ENCODE measurements around the gene NDST1. TPM values are rescaled to one million over a fixed set of nuclear protein-coding genes. Genes with fewer than 3 reads are reported as not detected.

The NDST1 gene
- total and polyA plus RNA-seq, 12 donors, result 14.8 to 86.1 (median 58.5) TPM

DNA sequence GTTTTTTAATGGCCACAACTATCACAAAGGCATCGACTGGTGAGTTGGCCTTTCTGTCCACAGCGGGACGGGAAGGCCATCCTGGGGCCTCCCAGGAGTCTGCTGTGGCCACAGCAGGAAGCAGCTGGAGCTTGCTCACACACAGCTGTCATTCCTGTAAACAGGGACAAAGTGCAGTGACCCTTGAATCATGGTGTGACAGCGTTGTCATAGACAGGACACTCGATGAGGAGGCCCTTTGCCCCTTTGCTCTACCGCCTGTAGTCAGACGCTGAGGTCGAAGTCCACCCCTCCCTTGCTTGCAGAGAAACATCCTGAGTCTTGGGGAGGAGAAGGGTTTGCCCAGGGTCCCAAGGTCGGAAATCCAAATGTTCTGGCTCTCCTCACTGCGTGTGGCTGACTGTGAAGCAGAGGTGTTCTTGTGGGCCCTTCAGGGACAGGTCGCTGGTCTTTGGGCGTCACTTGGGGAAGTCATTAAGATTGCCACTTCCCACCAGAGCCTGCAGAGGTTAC, 35.1 kb downstream of the NDST1 start:
- TF ChIP-seq, protein P1, sequence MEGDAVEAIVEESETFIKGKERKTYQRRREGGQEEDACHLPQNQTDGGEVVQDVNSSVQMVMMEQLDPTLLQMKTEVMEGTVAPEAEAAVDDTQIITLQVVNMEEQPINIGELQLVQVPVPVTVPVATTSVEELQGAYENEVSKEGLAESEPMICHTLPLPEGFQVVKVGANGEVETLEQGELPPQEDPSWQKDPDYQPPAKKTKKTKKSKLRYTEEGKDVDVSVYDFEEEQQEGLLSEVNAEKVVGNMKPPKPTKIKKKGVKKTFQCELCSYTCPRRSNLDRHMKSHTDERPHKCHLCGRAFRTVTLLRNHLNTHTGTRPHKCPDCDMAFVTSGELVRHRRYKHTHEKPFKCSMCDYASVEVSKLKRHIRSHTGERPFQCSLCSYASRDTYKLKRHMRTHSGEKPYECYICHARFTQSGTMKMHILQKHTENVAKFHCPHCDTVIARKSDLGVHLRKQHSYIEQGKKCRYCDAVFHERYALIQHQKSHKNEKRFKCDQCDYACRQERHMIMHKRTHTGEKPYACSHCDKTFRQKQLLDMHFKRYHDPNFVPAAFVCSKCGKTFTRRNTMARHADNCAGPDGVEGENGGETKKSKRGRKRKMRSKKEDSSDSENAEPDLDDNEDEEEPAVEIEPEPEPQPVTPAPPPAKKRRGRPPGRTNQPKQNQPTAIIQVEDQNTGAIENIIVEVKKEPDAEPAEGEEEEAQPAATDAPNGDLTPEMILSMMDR (IDR thresholded peaks at IDR 0.05), result no peak
- Histone ChIP-seq H3K36me3 (peaks cover 0 to 99% (median 52%) of the 10 kb centered on the region in 9 donors), H3K4me1 (peaks cover 0 to 63% (median 42%) of the 10 kb centered on the region in 9 donors), H3K27me3 (no peaks in the 10 kb centered on the region), H3K4me3 (no peak overlapping the region), H3K9me3 (no peaks in the 10 kb centered on the region), H3K27ac (peak overlapping the region in 7 of 10 donors; percentile 38 to 86 (median 81))
- ATAC-seq, result peak in 3 of 8 donors; percentile 15 to 31 (median 20)
- WGBS, 2 donors, result 53 to 59% methylated on average over 12 of the region's 12 CpGs
- DNase-seq, result no peak
- intact Hi-C loops (cut with DNase I), result loop anchor here in 7 of 10 donors (5.0 to 10.0 kb wide), 4 partner anchors 56 to 86 kb away; no protein-coding TSS in a partner anchor

DNA sequence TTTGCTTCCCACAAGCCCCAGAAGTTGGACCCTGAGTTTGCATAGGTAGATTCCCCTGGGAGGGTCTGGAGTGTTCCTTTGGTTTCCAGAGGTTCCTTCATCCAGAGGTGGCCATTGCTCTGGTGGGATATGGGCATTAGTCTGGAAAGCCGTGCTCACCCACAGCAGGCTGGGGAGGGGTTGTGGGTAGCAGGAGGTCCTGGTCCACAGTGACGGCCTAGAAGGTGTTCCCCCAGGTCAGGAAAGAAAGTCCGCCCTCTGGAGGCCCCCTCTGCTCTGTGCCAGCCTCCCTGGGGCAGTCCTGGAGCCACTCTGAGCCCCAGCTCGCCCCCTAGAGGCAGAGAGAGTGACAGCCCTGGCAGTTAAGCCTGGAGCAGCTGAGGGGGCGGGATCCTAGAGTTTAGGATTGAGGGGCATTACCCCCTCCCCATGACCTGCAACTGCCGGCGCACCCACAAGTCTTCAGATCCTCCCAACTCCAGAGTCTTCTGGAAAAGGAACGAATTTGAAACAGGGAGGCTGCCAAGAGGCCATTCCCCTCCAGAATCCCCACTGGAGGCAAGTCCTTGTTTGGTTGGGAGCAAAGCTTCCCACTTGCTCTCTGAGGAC, 36.8 kb downstream of the NDST1 start:
- peak; percentile 78 to 80 for DNase-seq
- WGBS, 2 donors, result 37 to 47% methylated on average over 8 of the region's 8 CpGs
- peaks cover 0 to 46% (median 32%) of the 10 kb centered on the region in 9 donors for H3K4me1 ChIP-seq
- ATAC-seq, result peak; percentile 69 to 81 (median 77)
- H3K4me3 ChIP-seq, result no peak overlapping the region
- intact Hi-C loops (cut with DNase I), result loop anchor here (1.0 to 10.0 kb wide), 6 partner anchors 57 to 87 kb away; no protein-coding TSS in a partner anchor
- peak overlapping the region in 2 of 10 donors; percentile 12 to 48 for H3K27ac ChIP-seq
- H3K36me3 ChIP-seq, result peaks cover 0 to 99% (median 58%) of the 10 kb centered on the region in 9 donors
- TF ChIP-seq, protein P1 (IDR thresholded peaks at IDR 0.05), result peak; percentile 71 to 95 (median 89)
- H3K27me3 ChIP-seq, result no peaks in the 10 kb centered on the region
- no peaks in the 10 kb centered on the region for H3K9me3 ChIP-seq

DNA sequence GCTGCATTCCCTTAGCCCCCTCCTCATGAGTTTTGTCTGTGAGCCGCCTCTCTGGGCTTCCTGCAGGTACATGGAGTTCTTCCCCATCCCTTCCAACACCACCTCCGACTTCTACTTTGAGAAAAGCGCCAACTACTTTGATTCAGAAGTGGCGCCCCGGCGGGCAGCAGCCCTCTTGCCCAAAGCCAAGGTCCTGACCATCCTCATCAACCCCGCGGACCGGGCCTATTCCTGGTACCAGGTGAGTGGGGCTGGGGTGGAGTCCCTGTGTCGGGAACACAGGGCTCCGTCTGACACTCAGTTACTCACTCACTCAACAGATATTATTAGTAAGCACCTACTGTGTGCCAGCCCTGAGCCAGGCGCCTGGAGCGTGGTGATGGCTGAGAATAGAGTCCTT, 37.3 kb downstream of the NDST1 start:
- ATAC-seq, result no peak
- H3K4me3 ChIP-seq, result no peak overlapping the region
- TF ChIP-seq, protein P1 (IDR thresholded peaks at IDR 0.05), result no peak
- peaks cover 0 to 99% (median 58%) of the 10 kb centered on the region in 9 donors for H3K36me3 ChIP-seq
- H3K4me1 ChIP-seq, result peaks cover 0 to 40% (median 32%) of the 10 kb centered on the region in 9 donors
- DNase-seq, result no peak
- H3K27me3 ChIP-seq, result no peaks in the 10 kb centered on the region
- 93 to 94% methylated on average over 13 of the region's 13 CpGs for WGBS, 2 donors
- no peaks in the 10 kb centered on the region for H3K9me3 ChIP-seq
- peak overlapping the region in 1 of 10 donors; percentile 48 for H3K27ac ChIP-seq
- intact Hi-C loops (cut with DNase I), result loop anchor here in 5 of 10 donors (2.0 to 10.0 kb wide), 4 partner anchors 60 to 88 kb away; no protein-coding TSS in a partner anchor

DNA sequence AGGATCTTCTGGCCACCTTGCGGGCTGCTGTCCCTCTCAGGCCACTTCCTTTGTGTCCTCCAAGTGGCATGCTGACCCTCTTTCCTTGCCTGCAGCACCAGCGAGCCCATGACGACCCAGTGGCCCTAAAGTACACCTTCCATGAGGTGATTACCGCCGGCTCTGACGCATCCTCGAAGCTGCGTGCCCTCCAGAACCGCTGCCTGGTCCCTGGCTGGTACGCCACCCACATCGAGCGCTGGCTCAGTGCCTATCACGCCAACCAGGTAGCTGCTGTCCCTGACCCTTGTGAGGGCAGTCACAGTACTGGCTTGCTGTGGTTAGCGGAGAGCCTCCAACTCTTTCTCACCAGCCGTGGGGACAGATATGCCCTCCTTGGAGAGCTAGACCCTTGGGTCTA, 40.2 kb downstream of the NDST1 start:
- no peak for ATAC-seq
- 91 to 93% methylated on average over 15 of the region's 15 CpGs for WGBS, 2 donors
- Histone ChIP-seq H3K9me3 (no peaks in the 10 kb centered on the region), H3K4me3 (no peak overlapping the region), H3K27ac (no peak overlapping the region), H3K27me3 (no peaks in the 10 kb centered on the region), H3K36me3 (peaks cover 2 to 99% (median 69%) of the 10 kb centered on the region in 9 donors), H3K4me1 (peaks cover 0 to 15% (median 5%) of the 10 kb centered on the region in 9 donors)
- intact Hi-C loops (cut with DNase I), result loop anchor here in 3 of 10 donors (5.0 to 10.0 kb wide), 3 partner anchors 63 to 91 kb away; no protein-coding TSS in a partner anchor
- TF ChIP-seq, protein P1 (IDR thresholded peaks at IDR 0.05), result no peak
- no peak for DNase-seq

All from heart right ventricle (tissue), 16 donors.